PC-9 (cell line): ENCODE results near the gene TMEM120B. TPM values are rescaled to one million over a fixed set of nuclear protein-coding genes. Genes with fewer than 3 reads are reported as not detected.

Experiments used
- BruUV-seq: library from RNA; stranded (reverse); fragments of 400-500 nt; replicated peaks from 2 replicates; lab custom pipeline; 2021; lab: Mats Ljungman, UMichigan
- CTCF ChIA-PET: fragments of 300-600 bp; sonication (Branson Sonifier 250); formaldehyde crosslinking; loops from one replicate; lab custom pipeline; 2022; ENCODE audit warnings: antibody characterized with exemption; lab: Charles Lee
- POLR2A ChIA-PET: fragments of 300-600 bp; sonication (Branson Sonifier 250); formaldehyde crosslinking; loops from one replicate; lab custom pipeline; 2022; ENCODE audit warnings: antibody characterized with exemption; ENCODE audit not compliant: unreplicated experiment; lab: Charles Lee
- DNase-seq, 2 experiments: peaks; one replicate each; pipeline versions ENCODE4 v3.0.0 to v3.0.0-alpha.2; 2015 to 2022; ENCODE audit warnings: mixed read lengths in 1 of 2
- H2AFZ ChIP-seq: fragments of 200-600 bp; sonication (generic); 2 replicates; pipeline ENCODE4 v1.8.1; 2017; ENCODE audit warnings: antibody characterized with exemption
- H3F3A ChIP-seq: fragments of 200-600 bp; sonication (generic); 2 replicates; pipeline ENCODE4 v1.8.1; 2017; ENCODE audit warnings: antibody characterized with exemption, mild to moderate bottlenecking, low read depth; ENCODE audit not compliant: insufficient read depth
- H3K27ac ChIP-seq: fragments of 200-600 bp; sonication (generic); 2 replicates; pipeline ENCODE4 v1.6.1; 2016; ENCODE audit warnings: mixed run types
- H3K27me3 ChIP-seq: fragments of 200-600 bp; sonication (generic); 2 replicates; pipeline ENCODE4 v1.6.1; 2016; ENCODE audit warnings: low read depth, mixed run types; ENCODE audit not compliant: insufficient read depth
- H3K36me3 ChIP-seq: fragments of 200-600 bp; sonication (generic); 2 replicates; pipeline ENCODE4 v1.6.1; 2016; ENCODE audit warnings: low read depth, mixed run types
- H3K4me1 ChIP-seq: fragments of 200-600 bp; sonication (generic); replicated peaks from 2 replicates; pipeline ENCODE4 v1.6.1; 2016; ENCODE audit warnings: mixed run types; ENCODE audit not compliant: insufficient read depth
- H3K4me2 ChIP-seq: fragments of 200-600 bp; sonication (generic); 2 replicates; pipeline ENCODE4 v1.6.1; 2017; ENCODE audit warnings: mixed run types
- H3K4me3 ChIP-seq: fragments of 200-600 bp; sonication (generic); 2 replicates; pipeline ENCODE4 v1.6.1; 2016; ENCODE audit warnings: mixed run types
- H3K79me2 ChIP-seq: fragments of 200-600 bp; sonication (generic); 2 replicates; pipeline ENCODE4 v1.6.1; 2017; ENCODE audit warnings: low read depth, mixed run types
- H3K9me2 ChIP-seq: fragments of 200-600 bp; sonication (generic); 2 replicates; pipeline ENCODE4 v1.8.1; 2017; ENCODE audit warnings: mild to moderate bottlenecking; ENCODE audit not compliant: insufficient read depth
- H3K9me3 ChIP-seq: fragments of 200-600 bp; sonication (generic); 2 replicates; pipeline ENCODE4 v1.8.1; 2016; ENCODE audit warnings: low read depth; ENCODE audit not compliant: insufficient read depth
- H4K20me1 ChIP-seq: fragments of 200-600 bp; sonication (generic); 2 replicates; pipeline ENCODE4 v1.8.1; 2017; ENCODE audit not compliant: insufficient read depth
- CTCF ChIP-seq: fragments of 200-600 bp; sonication (generic); conservative IDR thresholded peaks from 2 replicates; pipeline ENCODE4 v1.6.1; 2017; ENCODE audit warnings: mixed run types, antibody characterized with exemption, mild to moderate bottlenecking, moderate library complexity
- EZH2 ChIP-seq: fragments of 200-600 bp; sonication (generic); IDR thresholded peaks from 2 replicates; pipeline ENCODE4 v1.8.0; 2017; ENCODE audit warnings: antibody characterized with exemption, low read depth
- intact Hi-C: fragments of 100-400 bp; cut with micrococcal nuclease; formaldehyde crosslinking; loops from one replicate; pipeline ENCODE4 v1.10.0; 2022; ENCODE audit not compliant: unreplicated experiment
- total RNA-seq: library from RNA; stranded (reverse); gene quantifications from 2 replicates; pipeline ENCODE4 v1.2.3, GENCODE V29; 2021

TMEM120B gene
- total RNA-seq, 1 experiment from 2014 or later: 12.4 TPM

GRCh38 chr12:121731473-121731872 is 18.9 kb downstream of the TMEM120B start:
- CTCF ChIA-PET: no interaction called here
- BruUV-seq: no TSS peak

GRCh38 chr12:121733849-121734248 is 21.3 kb downstream of the TMEM120B start:
- POLR2A ChIA-PET: no interaction called here
- BruUV-seq: no TSS peak

More at GRCh38 chr12:121731473-121731872, 18.9 kb downstream of the TMEM120B start:
- Histone ChIP-seq H3K27me3 (no peaks in the 10 kb centered on the region), H3K9me3 (no peaks in the 10 kb centered on the region), H3K4me2 (no peak overlapping the region), H2AFZ (no peak overlapping the region), H3K4me1 (no peaks in the 10 kb centered on the region), H3F3A (no peaks in the 10 kb centered on the region), H3K79me2 (no peaks in the 10 kb centered on the region), H3K4me3 (no peak overlapping the region), H3K36me3 (no peaks in the 10 kb centered on the region), H3K9me2 (no peaks in the 10 kb centered on the region), H3K27ac (no peak overlapping the region), H4K20me1 (no peaks in the 10 kb centered on the region)
- POLR2A ChIA-PET: no interaction called here
- no peak for TF ChIP-seq EZH2
- TF ChIP-seq CTCF: no peak
- DNase-seq: no peak
- intact Hi-C loops: no loop called here

GRCh38 chr12:121738340-121738858 is 25.8 kb downstream of the TMEM120B start:
- H3K9me3 ChIP-seq: no peaks in the 10 kb centered on the region
- no peak overlapping the region for H3K27ac ChIP-seq
- no peak overlapping the region for H3K4me2 ChIP-seq
- no peaks in the 10 kb centered on the region for H4K20me1 ChIP-seq
- CTCF ChIA-PET: no interaction called here
- H3K27me3 ChIP-seq: no peaks in the 10 kb centered on the region
- no peak for DNase-seq
- H3F3A ChIP-seq: 0 out of 2 replicates have a peak, but pooled peaks cover 5% of the 10 kb centered on the region
- no peak overlapping the region for H2AFZ ChIP-seq
- POLR2A ChIA-PET: no interaction called here
- no peak overlapping the region for H3K4me3 ChIP-seq
- intact Hi-C loops: no loop called here
- no peaks in the 10 kb centered on the region for H3K79me2 ChIP-seq
- TF ChIP-seq CTCF: no peak
- no peak for TF ChIP-seq EZH2
- H3K4me1 ChIP-seq: no peaks in the 10 kb centered on the region
- no TSS peak for BruUV-seq
- no peaks in the 10 kb centered on the region for H3K36me3 ChIP-seq
- H3K9me2 ChIP-seq: no peaks in the 10 kb centered on the region

More at GRCh38 chr12:121733849-121734248, 21.3 kb downstream of the TMEM120B start:
- no peaks in the 10 kb centered on the region for H3K36me3 ChIP-seq
- no peak for TF ChIP-seq CTCF
- TF ChIP-seq EZH2: no peak
- no peak overlapping the region for H3K27ac ChIP-seq
- no peaks in the 10 kb centered on the region for H3K9me2 ChIP-seq
- no peaks in the 10 kb centered on the region for H3K79me2 ChIP-seq
- CTCF ChIA-PET: no interaction called here
- intact Hi-C loops: no loop called here
- no peak overlapping the region for H2AFZ ChIP-seq
- H3K27me3 ChIP-seq: no peaks in the 10 kb centered on the region
- no peak for DNase-seq
- no peak overlapping the region for H3K4me2 ChIP-seq
- no peaks in the 10 kb centered on the region for H3K9me3 ChIP-seq
- no peak overlapping the region for H3K4me3 ChIP-seq
- no peaks in the 10 kb centered on the region for H3K4me1 ChIP-seq
- H3F3A ChIP-seq: no peaks in the 10 kb centered on the region
- H4K20me1 ChIP-seq: no peaks in the 10 kb centered on the region
